Measurements from ENCODE around the gene TSNAX.

Gene TSNAX

DNA sequence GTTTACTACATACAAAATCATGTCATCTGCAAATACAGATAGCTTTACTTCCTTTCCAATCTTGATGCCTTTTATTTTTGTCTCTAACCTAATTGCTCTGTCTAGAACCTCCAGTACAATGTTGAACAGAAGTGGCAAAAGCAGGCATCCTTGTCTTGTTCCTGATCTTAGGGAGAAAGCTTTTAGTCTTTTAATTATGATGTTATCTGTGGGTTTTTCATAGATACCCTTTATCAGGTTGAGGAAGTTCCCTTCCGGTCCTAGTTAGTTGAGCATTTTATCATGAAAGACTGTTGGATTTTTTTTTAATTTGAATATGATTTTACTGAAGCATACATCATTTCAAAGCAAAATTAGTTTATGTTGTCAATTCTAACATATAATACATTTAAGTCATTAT lies 52.4 kb downstream of the TSNAX start:
- no peak for TF ChIP-seq TAF1 (IDR thresholded peaks at IDR 0.05; ENCODE audit: borderline replicate concordance, insufficient read depth, low read length)
- TF ChIP-seq FOXP2 (optimal IDR thresholded peaks at IDR 0.05; ENCODE audit: borderline replicate concordance, extremely low read depth, extremely low read length, insufficient read depth) = no peak
- TF ChIP-seq POLR2AphosphoS5 (IDR thresholded peaks at IDR 0.05; ENCODE audit: low read depth, low read length) = no peak
- TF ChIP-seq, protein P1, sequence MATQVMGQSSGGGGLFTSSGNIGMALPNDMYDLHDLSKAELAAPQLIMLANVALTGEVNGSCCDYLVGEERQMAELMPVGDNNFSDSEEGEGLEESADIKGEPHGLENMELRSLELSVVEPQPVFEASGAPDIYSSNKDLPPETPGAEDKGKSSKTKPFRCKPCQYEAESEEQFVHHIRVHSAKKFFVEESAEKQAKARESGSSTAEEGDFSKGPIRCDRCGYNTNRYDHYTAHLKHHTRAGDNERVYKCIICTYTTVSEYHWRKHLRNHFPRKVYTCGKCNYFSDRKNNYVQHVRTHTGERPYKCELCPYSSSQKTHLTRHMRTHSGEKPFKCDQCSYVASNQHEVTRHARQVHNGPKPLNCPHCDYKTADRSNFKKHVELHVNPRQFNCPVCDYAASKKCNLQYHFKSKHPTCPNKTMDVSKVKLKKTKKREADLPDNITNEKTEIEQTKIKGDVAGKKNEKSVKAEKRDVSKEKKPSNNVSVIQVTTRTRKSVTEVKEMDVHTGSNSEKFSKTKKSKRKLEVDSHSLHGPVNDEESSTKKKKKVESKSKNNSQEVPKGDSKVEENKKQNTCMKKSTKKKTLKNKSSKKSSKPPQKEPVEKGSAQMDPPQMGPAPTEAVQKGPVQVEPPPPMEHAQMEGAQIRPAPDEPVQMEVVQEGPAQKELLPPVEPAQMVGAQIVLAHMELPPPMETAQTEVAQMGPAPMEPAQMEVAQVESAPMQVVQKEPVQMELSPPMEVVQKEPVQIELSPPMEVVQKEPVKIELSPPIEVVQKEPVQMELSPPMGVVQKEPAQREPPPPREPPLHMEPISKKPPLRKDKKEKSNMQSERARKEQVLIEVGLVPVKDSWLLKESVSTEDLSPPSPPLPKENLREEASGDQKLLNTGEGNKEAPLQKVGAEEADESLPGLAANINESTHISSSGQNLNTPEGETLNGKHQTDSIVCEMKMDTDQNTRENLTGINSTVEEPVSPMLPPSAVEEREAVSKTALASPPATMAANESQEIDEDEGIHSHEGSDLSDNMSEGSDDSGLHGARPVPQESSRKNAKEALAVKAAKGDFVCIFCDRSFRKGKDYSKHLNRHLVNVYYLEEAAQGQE (IDR thresholded peaks at IDR 0.05; ENCODE audit: insufficient read depth in 1 of 2, low read depth in 2 of 2, low read length in 2 of 2) = no peak
- no peak for TF ChIP-seq SIN3A (IDR thresholded peaks at IDR 0.05; ENCODE audit: borderline replicate concordance, insufficient read depth, low read length)

DNA sequence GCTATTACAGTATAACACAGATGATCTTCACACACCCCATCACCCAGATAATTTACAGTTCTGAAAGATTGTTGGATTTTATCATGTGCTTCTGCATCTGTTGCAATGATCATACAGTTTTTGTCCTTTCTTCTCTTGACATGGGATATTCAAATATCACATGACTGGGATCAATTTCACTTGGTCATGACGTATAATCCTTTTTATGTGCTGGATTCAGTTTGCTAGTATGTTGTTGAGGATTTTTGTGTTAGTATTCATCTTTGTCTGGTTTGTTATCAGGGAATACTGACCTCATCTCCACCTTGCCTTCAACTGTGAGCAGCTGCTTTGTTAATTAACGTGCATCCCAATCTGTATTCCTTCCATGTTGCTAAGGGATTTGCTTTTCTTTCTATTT lies 53.4 kb downstream of the TSNAX start:
- TF ChIP-seq TAF1 (IDR thresholded peaks at IDR 0.05; ENCODE audit: borderline replicate concordance, insufficient read depth, low read length) (no peak), FOXP2 (optimal IDR thresholded peaks at IDR 0.05; ENCODE audit: borderline replicate concordance, extremely low read depth, extremely low read length, insufficient read depth) (no peak), SIN3A (IDR thresholded peaks at IDR 0.05; ENCODE audit: borderline replicate concordance, insufficient read depth, low read length) (no peak), POLR2AphosphoS5 (IDR thresholded peaks at IDR 0.05; ENCODE audit: low read depth, low read length) (no peak)
- TF ChIP-seq, protein P1 (IDR thresholded peaks at IDR 0.05; ENCODE audit: insufficient read depth in 1 of 2, low read depth in 2 of 2, low read length in 2 of 2) = no peak

DNA sequence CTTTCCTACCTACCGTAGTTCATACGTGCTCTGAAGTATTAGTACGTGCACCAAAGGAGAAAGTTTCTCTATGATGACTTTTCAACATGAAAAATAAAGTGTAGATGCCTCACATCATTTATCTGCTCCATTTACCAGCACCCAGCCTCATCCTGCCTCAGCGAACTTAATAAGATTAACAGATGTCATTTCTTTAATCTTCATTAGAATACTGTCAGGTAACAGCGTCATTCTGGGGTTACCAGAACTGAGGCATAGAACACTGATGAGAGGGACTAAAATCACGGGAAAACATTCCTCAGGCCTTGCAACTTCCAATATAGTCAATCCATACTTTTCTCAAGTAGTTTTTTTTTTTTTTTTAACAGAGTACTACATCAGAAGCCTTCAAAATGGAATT lies 54.9 kb downstream of the TSNAX start:
- no peak for TF ChIP-seq TAF1 (IDR thresholded peaks at IDR 0.05; ENCODE audit: borderline replicate concordance, insufficient read depth, low read length)
- TF ChIP-seq POLR2AphosphoS5 (IDR thresholded peaks at IDR 0.05; ENCODE audit: low read depth, low read length) = no peak

DNA sequence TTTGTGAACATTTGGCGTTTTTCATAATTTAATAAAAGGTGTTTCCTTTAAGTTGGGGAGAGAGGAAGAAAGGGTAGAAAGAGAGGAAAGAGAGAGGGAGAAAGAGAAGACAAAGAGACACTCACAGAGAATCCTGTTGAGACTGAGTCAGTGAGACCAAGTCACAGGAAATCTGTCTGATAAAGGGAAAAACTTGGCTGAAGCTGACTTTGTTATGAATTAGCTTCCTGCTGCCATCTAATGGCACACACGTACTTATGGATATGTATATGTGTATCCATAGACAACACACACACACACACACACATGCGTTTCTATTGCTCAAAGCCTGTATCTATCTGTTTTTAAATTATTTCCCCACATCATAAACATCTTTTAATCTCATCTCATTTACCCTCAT lies 55.6 kb downstream of the TSNAX start:
- TF ChIP-seq, protein P1 (IDR thresholded peaks at IDR 0.05; ENCODE audit: insufficient read depth in 1 of 2, low read depth in 2 of 2, low read length in 2 of 2) = no peak
- TF ChIP-seq SIN3A (IDR thresholded peaks at IDR 0.05; ENCODE audit: borderline replicate concordance, insufficient read depth, low read length) (no peak), POLR2AphosphoS5 (IDR thresholded peaks at IDR 0.05; ENCODE audit: low read depth, low read length) (no peak), TAF1 (IDR thresholded peaks at IDR 0.05; ENCODE audit: borderline replicate concordance, insufficient read depth, low read length) (no peak), FOXP2 (optimal IDR thresholded peaks at IDR 0.05; ENCODE audit: borderline replicate concordance, extremely low read depth, extremely low read length, insufficient read depth) (no peak)

DNA sequence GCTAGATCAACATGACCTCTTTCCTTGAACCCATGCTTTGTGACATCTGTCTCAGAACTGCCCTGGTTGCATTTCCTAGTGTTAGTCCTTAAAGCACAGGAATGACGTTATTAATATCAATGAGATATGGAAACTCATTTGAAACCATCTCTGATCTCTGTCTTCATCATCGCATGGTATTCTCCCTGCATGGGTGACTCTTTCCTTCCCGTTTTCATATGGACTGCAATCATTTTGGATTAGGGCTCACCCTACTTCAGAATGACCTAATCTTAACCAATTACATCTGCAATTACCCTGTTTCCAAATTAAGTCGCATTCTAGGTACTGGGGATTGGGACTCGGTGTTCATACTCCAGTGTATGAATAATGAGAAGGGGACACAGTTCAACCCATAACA lies 56.5 kb downstream of the TSNAX start:
- TF ChIP-seq, protein P1 (IDR thresholded peaks at IDR 0.05; ENCODE audit: insufficient read depth in 1 of 2, low read depth in 2 of 2, low read length in 2 of 2) = no peak
- TF ChIP-seq FOXP2 (optimal IDR thresholded peaks at IDR 0.05; ENCODE audit: borderline replicate concordance, extremely low read depth, extremely low read length, insufficient read depth) (no peak), TAF1 (IDR thresholded peaks at IDR 0.05; ENCODE audit: borderline replicate concordance, insufficient read depth, low read length) (no peak), SIN3A (IDR thresholded peaks at IDR 0.05; ENCODE audit: borderline replicate concordance, insufficient read depth, low read length) (no peak), POLR2AphosphoS5 (IDR thresholded peaks at IDR 0.05; ENCODE audit: low read depth, low read length) (no peak)

Measured in PFSK-1 (cell line).